ENCODE measurements around the gene TDP1. TPM values are rescaled to one million over a fixed set of nuclear protein-coding genes. Genes with fewer than 3 reads are reported as not detected.

The TDP1 gene
- polyA plus RNA-seq, 4 donors = 22.3 to 28.5 (median 26.0) TPM

DNA sequence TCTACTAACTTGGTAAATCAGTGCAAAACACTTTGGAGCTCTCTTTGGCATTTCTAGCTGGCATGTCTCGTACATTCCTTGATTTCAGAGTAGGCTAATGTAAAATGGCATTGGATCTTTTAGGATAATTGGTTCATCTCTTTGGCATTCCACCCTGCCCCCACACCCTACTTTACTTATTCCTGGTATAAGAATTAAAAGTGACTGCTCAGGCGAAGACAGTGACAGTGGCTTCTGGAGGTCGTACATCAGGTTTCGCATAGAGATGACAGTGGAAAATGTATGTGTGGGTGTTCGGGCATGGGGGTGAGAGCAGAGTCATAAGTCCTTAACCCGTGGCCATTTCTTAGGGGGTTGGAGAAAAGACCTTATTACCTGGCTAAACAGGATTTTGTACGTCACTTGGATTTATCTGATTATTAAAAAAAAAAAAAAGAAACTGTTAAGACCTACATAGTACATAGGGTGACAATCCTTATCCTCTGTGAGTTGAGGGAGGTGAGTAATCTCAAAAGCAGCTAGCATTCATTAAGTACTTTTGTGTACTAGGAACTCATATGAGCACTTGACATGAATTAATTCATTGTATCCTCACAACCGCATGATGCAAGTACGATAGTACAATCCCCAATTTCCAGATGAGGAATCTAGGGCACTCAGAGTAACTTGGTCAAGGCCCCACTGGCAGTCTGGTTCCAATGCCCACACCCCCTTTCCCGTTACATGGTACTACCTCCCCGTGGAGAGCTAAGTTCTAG lies 83.7 kb downstream of the TDP1 start:
- DNase-seq (ENCODE audit: low read depth in 4 of 4, low spot score in 3 of 4) = no peak

- no peak for DNase-seq (ENCODE audit: low read depth in 4 of 4, low spot score in 3 of 4)
Measured at GRCh38 chr14:90040411-90040810, 84.7 kb downstream of the TDP1 start.

- DNase-seq (ENCODE audit: low read depth in 4 of 4, low spot score in 3 of 4) = no peak
Measured at GRCh38 chr14:90042496-90043252, 86.9 kb downstream of the TDP1 start.

DNA sequence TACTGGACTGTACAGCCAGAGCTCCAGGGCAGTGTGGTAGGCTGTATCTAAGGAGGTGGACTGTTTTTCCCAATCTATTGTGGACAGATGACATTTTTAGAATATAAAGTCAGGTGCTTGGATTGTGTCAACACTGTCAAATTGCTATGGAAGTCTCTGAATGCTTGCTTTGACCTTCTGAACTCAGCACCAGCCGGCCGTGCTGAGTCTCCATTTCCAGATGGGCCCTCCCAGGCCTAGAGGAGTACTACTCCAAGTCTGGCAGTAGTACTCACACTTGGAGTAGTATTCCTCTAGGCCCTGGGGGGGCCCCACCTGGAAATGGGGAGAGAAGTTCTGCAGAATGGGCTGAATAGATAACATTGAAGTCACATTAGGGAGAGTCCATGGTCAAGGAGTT lies 89.9 kb downstream of the TDP1 start:
- DNase-seq (ENCODE audit: low read depth in 4 of 4, low spot score in 3 of 4) = no peak

DNA sequence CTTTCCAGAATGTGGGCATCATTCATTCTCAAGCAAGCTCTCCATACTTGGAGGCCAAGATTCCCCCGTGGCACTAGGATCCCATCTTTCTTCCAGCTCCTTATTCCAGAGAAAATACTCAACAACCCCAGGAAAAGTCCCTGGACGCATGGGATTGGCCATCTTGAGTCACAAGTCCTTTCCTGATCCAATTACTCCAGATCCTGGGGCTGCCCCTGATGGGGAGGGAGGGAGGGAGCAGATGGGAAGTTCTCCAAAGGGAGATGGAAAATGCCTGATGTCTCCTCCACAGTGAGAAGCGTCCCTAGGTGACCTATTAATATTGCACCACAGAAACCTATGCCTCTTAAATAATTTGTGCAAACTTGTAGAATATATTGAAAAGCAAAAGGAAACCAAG lies 93.7 kb downstream of the TDP1 start:
- DNase-seq (ENCODE audit: low read depth in 4 of 4, low spot score in 3 of 4) = no peak

- no peak for DNase-seq (ENCODE audit: low read depth in 4 of 4, low spot score in 3 of 4)
Measured at GRCh38 chr14:90050271-90050670, 94.5 kb downstream of the TDP1 start.

- no peak for DNase-seq (ENCODE audit: low read depth in 4 of 4, low spot score in 3 of 4)
Measured at GRCh38 chr14:90053044-90053443, 97.3 kb downstream of the TDP1 start.

DNA sequence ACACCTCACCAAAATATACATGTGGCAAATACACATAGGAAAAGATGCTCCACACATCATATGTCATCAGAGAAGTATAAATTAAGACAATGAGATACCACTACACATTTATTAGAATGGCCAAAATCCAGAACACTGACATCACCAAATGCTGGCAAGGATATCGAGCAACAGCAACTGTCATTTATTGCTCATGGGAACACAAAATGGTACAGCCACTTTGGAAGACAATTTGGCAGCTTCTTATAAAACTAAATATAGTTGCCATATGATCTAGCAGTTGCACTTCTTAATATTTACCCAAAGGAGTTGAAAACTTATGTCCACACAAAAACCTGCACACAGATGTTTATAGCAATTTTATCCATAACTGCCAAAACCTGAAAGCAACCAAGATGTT lies 99.1 kb downstream of the TDP1 start:
- no peak for DNase-seq (ENCODE audit: low read depth in 4 of 4, low spot score in 3 of 4)

DNA sequence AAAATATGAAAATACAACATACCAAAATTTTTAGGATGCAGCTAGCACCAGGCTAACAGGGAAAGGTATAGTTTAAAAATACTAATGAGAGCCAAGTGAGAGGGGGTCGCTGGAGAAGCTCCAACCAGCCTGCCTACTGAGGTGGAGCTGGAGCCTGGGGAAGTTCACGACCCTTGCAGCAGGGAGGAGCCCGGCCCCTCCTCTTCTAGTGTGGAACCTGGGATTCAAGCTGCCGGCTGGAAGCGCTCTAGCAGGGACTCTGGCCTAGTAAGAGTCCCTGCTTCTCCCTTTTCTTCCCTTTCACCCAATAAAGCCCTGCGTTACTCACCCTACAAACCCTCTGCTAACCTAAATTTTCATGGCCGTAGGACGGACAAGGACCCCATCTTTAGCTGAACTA lies 101.1 kb downstream of the TDP1 start:
- no peak for DNase-seq (ENCODE audit: low read depth in 4 of 4, low spot score in 3 of 4)

DNA sequence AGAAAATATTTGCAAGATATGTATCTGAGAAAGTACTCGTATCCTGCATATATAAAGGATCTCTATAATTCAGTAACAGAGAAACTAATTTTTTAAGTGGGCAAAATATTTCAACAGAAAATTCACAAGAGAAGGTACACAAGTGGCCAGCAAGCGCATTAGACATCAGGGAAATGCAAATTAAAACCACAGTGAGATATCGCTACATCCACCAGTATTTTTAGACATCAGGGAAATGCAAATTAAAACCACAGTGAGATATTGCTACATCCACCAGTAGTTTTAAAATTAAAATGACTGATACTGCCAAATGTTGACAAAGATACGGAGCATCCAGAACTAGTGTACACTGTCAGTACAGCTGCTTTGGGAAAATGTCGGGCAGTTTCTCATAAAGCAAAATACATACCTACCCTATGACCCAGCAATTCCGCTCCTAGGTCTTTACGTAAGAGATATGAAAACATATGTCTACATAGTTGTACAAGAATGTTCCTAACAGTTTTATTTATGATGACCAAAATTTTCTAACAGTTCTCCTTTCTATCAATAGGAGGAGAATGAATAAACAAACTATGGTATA lies 103.2 kb downstream of the TDP1 start:
- no peak for DNase-seq (ENCODE audit: low read depth in 4 of 4, low spot score in 3 of 4)

- DNase-seq (ENCODE audit: low read depth in 4 of 4, low spot score in 3 of 4) = peak in 1 of 4 donors; percentile 57
Measured at GRCh38 chr14:90060312-90060964, 104.7 kb downstream of the TDP1 start.

DNA sequence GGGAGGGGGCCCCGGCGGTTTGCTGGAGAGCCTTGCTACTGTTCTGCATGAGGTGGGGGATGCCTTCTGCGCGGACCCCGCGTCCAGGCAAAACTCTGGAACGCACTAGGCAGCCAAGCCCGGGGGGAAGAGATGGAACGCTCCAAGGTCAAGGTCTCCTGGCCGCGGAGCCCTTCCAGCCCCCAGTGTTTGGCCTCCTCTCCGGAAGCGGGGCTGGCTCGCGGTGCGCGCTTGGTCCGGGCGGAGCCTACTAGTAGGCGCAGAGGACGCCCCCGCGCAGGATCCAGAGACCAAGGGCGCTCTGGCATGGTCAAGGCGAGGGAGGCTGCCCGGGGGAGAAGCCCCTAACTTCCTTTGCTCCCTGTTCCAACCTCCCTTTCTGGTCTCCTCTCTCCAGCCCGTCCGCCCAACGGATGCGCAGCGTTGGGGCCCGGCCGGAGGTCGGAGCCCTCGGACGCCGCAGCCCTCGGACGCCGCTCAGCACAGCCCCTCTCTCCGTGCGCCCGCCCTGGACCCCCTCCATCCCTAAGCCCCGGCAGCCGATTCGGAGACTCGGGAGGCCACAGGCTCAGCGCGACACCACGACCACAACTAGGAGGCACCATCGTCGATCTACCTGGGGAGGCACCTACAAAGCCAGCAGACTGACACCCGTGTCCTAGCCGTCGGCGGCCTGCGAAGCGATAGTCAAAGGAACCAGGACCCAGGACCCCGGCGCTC lies 105.4 kb downstream of the TDP1 start:
- DNase-seq (ENCODE audit: low read depth in 4 of 4, low spot score in 3 of 4) = no peak

DNA sequence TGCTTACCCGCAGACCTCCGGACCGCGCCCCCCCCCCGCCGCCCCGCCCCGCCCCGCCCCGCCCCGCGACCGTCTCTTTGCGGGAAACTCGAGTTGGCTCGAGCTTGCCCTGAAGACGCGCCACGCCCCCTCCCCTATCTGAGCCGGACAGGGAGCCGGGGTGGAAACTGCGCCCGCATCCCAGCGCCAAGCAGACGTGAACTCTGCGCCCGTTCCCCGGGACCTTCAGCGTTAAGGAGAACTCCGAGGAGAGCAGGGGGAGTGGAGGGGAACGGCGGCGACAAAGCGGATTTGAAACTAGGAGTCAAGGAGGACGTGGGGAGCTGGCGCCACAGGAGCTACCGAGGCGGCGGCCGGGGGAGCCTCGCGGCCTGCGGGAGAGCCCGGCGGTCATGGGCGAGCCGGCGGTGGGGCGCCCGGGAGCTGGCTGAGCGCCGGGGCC lies 106.0 kb downstream of the TDP1 start, which contains the start of gene KCNK13:
Gene KCNK13, plus strand, starts transcription at position 310 of the 442 bp plus-strand sequence. CDS start 212 bp downstream, outside the sequence.
- DNase-seq (ENCODE audit: low read depth in 4 of 4, low spot score in 3 of 4) = no peak

- DNase-seq (ENCODE audit: low read depth in 4 of 4, low spot score in 3 of 4) = no peak
Measured at GRCh38 chr14:90062127-90062794, 106.5 kb downstream of the TDP1 start.

GRCh38 chr14:90062822-90063539 lies 107.3 kb downstream of the TDP1 start:
- DNase-seq (ENCODE audit: low read depth in 4 of 4, low spot score in 3 of 4) = no peak

- no peak for DNase-seq (ENCODE audit: low read depth in 4 of 4, low spot score in 3 of 4)
Measured at GRCh38 chr14:90072350-90072749, 116.6 kb downstream of the TDP1 start.

- DNase-seq (ENCODE audit: low read depth in 4 of 4, low spot score in 3 of 4) = no peak
Measured at GRCh38 chr14:90079576-90079975, 123.8 kb downstream of the TDP1 start.

GRCh38 chr14:90087433-90087832 lies 131.7 kb downstream of the TDP1 start:
- no peak for DNase-seq (ENCODE audit: low read depth in 4 of 4, low spot score in 3 of 4)

GRCh38 chr14:90088176-90088575 lies 132.4 kb downstream of the TDP1 start:
- no peak for DNase-seq (ENCODE audit: low read depth in 4 of 4, low spot score in 3 of 4)
